HG02588 (cell line): ENCODE measurements around the gene ANKS1A.
"Not testable (repeated sequence)": the region's sequence is repeated elsewhere in the genome, so short reads cannot be mapped to it uniquely, and the experiment has no call there.

ENCODE experiments used
- ATAC-seq: cut with Tn5 transposase; IDR thresholded peaks from one replicate; pipeline ENCODE4 v1.9.1; 2021; ENCODE audit warnings: mild to moderate bottlenecking, moderate library complexity; ENCODE audit not compliant: unreplicated experiment

The ANKS1A gene

GRCh38 chr6:35091346-35092083 lies 202.5 kb downstream of the ANKS1A start:
- no peak for ATAC-seq

- ATAC-seq, result no peak
Measured at GRCh38 chr6:35092362-35093117, 203.5 kb downstream of the ANKS1A start.

DNA sequence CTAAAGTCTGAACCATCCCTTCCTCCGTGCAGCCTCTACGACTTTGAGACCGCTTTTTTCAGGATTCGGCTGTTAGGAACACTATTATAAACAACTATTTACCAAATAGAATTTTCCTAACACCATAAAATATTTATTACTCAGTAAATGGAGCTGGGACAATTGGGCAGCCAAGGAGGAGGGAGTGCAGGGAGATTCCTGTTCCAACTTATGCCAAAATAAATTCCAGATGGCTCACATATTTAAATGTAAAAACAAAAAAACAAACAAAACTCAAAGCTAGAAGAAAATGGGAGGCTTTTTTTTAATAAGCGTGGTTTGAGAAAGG lies 204.0 kb downstream of the ANKS1A start:
- ATAC-seq, result no peak

DNA sequence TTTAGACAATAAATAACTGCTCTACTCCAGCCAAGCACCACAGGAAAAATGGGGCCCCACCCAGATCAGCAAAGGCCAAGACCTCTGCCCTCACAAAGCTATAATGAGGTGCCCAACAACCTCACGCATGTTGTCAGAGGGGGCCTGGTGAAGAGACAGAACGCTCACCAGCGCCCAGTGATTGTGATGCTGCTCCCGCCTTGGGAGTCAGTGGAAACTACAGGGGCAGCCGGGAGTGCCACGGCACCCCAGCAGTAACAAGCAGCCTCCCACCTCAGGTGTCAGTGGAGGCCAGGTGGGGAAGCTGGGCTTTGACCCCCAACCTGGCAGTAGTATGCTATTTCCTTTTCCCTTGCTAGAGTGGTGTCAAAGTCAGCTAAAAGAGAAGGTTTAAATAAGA lies 204.7 kb downstream of the ANKS1A start:
- ATAC-seq, result no peak

DNA sequence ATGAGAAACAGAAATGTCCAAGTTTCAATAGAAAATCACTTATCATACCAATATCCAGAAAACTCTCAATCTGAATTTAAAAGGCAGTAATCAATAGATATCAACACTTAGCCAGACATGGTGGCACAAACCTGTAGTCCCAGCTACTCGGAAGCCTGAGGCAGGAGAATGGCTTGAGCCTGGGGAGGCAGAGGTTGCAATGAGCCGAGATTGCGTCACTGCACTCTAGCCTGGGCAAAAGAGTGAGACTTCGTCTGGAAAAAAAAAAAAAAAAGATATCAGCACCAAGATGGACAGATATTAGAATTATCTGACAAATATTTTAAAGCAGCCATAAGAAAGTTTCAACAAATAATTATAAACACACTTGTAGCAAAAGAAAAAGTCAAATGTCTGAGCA lies 205.1 kb downstream of the ANKS1A start:
- no peak for ATAC-seq

DNA sequence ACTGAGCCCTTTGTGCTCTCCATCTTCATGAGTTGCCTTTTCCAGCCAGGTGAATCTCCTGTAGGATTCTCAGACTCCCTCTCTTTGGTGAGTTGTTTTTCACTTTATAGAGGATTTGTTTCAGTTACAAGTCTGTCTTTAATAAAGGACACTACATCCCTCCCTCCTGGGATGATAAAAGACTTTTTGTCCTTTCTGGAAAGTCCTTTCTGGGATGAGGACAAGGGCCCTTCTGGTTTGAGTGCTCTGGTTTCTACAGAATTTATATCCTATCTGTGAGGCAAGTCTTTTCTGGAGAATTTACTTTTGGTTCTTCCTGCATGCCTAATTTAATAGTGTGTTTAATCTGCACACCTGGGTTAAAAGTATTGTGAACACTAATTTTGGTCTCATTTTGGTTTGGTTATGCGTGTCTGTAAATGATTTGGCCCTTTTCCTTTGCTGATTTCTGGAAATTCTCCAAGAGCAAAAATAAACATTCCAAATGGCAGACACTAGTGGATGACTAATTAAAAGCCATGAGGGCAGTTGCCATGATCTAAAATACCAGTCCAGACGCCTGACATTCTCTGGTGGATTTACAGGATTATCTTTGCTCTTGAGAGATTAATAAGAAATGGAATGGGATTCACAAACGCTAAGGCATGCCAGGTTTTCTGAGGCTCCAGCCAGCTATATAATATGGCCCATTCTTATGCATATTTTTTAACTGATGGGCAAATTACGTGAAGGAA lies 207.2 kb downstream of the ANKS1A start:
- no peak for ATAC-seq

DNA sequence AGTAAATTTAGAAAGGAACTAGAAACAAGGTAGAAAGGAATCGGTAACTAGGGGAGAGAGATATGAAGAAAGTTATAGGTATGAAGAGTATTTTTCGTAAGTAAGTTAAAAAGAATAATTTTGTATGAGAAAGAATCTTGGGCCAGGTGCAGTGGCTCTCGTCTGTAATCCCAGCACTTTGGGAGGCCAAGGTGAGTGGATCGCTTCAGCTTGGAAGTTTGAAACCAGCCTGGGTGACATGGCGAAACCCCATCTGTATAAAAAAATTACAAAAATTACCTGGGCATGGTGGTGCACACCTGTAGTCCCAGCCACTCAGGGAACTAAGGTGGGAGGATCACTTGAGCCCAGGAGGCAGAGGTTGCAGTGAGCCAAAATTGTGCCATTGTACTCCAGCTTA lies 210.1 kb downstream of the ANKS1A start:
- no peak for ATAC-seq

GRCh38 chr6:35105078-35105477 lies 216.0 kb downstream of the ANKS1A start:
- no peak for ATAC-seq

DNA sequence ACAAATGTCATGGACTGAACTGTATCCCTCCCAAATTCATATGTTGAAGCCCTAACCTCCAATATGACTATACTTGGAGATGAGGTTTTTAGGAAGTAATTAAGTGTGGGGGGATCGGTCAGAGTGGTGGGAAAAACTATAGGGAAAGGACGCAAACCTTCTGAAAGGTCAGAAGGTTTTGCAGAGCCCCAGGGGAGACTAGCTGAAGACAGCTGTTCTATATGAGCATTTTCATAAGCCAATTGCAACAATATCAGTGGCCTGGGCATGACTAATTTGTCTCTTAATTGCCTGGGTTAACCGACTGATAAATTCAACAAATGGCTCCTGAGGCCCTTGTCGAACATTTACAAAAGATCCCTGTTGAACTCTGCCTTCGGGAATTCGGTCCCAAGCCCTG lies 217.0 kb downstream of the ANKS1A start:
- ATAC-seq, result not testable (repeated sequence)

- ATAC-seq, result not testable (repeated sequence)
Measured at GRCh38 chr6:35107208-35107607, 218.2 kb downstream of the ANKS1A start.

- not testable (repeated sequence) for ATAC-seq
Measured at GRCh38 chr6:35107761-35108160, 218.7 kb downstream of the ANKS1A start.

- ATAC-seq, result no peak
Measured at GRCh38 chr6:35108309-35108885, 219.3 kb downstream of the ANKS1A start.

GRCh38 chr6:35120746-35121145 lies 231.7 kb downstream of the ANKS1A start:
- no peak for ATAC-seq

DNA sequence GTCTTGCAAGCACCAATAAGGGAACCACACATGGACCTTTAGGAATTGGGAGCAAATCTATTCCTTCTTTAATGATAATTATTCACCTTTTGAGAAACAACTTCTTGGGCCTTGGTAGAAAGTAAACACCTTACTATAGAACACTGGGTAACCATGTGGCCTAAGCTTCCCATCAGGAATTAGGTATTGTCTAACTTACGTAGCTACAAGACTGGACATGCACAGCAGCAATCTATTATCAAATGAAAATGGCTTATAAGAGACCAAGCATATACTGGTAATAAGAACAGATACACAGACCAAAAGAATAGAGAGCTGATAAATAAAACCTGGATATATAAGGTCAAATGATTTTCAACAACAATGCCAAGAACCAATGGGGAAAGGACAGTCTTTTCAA lies 235.3 kb downstream of the ANKS1A start:
- ATAC-seq, result no peak

GRCh38 chr6:35128042-35128441 lies 239.0 kb downstream of the ANKS1A start:
- no peak for ATAC-seq

DNA sequence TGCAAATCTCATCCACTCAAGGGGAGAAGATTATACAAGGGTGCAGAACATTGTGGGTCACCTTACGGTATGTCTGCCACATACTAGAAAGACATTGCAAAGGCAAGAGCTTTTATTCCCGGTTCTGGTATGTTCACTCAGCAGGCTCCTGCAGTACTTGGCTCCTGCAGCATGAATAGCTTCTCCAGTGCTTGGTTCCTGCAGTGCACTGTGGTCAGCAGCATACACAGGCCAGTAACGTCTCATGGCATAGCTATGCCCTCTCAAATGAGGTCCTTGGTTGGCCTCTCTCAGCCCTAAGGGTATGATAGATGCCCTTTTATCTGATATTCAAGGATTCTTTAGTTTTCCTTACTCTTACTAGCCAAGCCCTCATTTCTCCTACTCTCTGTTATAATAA lies 239.4 kb downstream of the ANKS1A start:
- no peak for ATAC-seq

DNA sequence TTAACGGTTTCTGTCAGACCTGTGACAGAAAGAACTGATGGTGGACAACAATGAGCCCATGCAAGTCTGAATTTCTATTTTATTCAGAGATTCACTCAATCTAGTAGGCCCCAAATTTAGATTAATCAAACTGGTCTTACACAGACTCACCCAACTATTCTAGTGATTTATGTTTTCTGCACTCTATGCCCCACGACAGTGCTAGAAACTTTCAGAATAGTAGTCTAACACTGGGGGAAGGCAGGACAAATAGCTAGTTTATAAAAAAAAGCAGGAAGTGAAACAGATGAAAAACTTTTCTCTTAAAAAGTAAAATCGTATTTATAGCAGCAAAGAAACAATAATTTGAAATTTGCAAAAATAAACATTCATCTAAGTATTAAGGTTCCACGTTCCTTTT lies 247.1 kb downstream of the ANKS1A start:
- ATAC-seq, result no peak

GRCh38 chr6:35138191-35138590 lies 249.1 kb downstream of the ANKS1A start:
- not testable (repeated sequence) for ATAC-seq

- no peak for ATAC-seq
Measured at GRCh38 chr6:35139470-35139869, 250.4 kb downstream of the ANKS1A start.

DNA sequence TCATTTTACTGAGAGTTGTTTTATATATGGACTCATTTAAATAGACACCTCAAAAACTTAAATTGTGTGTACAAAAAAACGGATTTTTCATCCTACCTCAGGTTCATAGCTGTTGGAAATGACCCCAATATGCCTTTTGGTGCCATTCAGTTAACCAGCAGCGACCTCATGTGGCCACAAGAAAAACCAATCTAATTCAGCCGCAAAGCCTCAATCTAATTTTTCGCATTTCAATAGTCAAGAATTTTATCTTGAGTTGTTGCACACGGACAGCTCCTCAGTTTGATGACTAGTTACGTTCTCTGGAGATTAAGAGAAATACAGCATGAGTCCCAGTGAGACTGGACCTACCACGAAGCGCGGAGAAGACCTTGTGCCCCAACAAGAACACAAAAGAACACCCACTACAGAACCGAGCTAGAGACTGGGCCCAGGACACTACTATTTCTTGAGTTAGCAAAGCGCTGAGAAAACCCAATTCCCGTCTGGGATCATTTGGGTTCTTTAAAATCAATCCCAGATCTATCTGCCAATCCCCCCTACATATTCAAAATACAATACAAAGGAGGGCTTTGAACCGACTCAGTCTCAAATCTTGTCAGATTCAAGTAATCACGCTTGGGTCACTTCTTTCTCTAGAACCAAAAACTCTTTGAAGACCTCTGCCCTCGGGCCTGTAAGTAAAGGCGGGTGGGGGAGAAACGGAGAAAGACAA lies 251.0 kb downstream of the ANKS1A start:
- no peak for ATAC-seq

DNA sequence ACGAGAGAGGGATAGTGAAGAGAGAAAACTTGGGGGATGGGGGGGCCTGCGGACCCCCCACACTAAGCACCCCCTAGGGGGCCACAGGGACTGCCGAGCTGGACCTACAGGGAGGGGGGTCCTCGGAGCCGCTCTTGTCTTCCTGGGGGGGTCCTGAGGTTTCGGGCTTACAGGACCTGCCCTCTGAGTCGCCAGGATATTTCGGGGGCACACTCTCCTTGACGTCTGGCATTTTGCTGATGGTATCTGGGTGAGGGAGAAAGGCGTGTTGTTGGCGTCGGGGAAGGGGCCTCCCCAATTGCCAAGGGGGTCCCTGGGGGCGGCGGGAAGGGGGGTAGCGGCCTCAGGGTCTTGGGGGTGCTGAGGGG lies 251.6 kb downstream of the ANKS1A start:
- ATAC-seq, result no peak
